GM21717 (cell line): ENCODE results near the gene LRRC56.

Experiments
- ATAC-seq: cut with Tn5 transposase; IDR thresholded peaks from one replicate; pipeline ENCODE4 v1.9.1; 2021; ENCODE audit warnings: mild to moderate bottlenecking, moderate library complexity; ENCODE audit not compliant: unreplicated experiment

The LRRC56 gene

GRCh38 chr11:518463-519202 is 18.7 kb upstream of the LRRC56 start:
- peak; percentile 72 for ATAC-seq

- ATAC-seq, result no peak
Observed at GRCh38 chr11:520428-521176, 16.7 kb upstream of the LRRC56 start.

GRCh38 chr11:521177-521688 is 16.1 kb upstream of the LRRC56 start:
- ATAC-seq, result no peak

- no peak for ATAC-seq
Observed at GRCh38 chr11:526192-526591, 11.1 kb upstream of the LRRC56 start.

DNA sequence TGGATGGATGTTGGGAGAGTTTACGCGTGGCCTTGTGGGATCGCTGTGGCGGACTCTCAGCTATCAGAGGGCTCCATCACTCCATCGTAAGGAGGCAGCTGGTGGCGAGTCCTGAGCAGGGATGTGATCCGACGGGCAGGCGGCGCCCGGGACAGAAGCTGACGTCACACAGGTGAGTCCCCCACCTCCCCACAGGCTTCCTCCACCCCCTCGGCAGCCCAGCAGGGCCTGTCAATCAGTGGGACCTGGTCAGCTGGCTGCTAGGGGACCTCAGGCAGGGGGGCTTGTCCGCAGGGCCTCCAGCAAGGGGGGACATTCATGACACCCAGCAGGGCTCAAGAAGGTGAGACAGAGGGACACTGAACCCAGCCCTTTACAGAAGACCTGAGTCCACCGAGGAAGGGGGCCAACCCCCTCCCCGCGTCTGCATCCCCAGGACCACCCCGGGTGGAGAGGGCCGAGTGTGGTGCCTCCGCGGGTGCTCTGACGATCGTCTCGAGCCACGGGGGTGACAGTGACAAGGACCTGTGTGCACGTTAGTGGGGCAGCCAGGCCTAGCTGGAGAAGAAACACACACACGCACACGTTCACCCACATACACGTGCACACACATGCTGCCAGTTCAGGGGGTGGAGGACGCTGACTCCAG is 9.0 kb upstream of the LRRC56 start:
- no peak for ATAC-seq

- ATAC-seq, result no peak
Observed at GRCh38 chr11:528815-529727, 8.3 kb upstream of the LRRC56 start.

GRCh38 chr11:529728-530411 is 7.5 kb upstream of the LRRC56 start:
- no peak for ATAC-seq

DNA sequence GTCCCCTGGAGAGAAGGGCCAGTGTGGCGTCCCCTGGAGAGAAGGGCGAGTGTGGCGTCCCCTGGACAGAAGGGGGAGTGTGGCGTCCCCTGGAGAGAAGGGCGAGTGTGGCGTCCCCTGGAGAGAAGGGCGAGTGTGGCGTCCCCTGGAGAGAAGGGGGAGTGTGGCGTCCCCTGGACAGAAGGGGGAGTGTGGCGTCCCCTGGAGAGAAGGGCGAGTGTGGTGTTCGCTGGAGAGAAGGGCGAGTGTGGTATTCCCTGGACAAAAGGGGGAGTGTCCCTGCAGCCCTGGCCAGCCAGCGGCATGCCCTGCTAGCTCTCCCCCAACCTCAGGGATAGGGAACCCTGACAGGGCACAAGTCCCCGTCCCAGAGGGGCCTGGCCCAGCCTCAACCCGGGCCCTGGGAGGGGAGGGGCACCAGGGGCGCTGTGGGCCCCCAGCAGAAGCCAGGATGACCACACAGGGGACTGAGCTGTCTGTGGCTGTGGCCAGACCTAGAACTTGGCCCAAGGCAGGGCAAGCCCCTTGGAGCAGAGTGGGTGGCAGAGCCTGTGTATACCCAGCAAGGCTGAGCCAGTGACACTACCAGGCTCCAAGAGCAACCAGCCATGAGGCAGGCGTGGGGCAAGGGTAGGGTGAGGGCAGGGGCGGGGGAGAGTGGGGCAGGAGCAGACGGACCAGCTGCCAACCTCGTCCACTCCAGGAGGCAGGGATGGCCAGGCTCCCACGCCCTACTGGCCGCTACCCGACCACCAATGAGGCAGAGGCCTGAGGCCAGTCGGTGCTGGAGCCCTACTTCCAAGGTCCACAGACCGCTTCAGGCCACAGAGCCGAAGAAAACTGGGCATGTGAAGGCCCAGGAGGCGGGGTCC is 6.1 kb upstream of the LRRC56 start:
- no peak for ATAC-seq

DNA sequence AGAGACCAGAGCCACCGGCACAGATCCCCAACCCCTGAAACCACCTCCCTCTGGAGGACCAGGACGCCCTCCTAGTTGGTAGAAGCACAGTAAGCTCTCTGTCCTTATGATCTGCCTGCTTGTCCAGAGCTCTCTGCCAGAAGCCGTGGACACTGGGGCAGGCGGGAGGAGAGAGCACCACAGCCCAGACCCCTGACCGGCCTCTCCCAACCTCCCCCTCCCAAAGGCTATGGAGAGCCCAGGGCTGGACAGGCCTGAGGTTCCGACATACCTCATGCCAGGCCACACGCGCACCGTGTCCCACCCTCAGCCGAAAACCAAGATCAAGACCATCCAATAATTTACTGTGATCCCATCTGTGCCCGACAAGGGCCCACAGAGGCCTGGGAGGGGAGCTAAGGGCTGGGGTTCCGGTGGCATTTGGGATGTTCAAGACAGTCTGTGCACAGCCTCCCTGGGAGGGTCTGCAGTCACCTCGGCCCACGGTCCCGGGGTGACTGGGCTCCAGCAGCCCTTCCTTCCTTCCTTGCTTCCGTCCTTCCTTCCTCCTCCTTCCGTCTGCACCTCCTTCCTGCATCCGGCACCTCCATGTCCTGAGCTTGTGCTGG is 5.3 kb upstream of the LRRC56 start:
- no peak for ATAC-seq

- ATAC-seq, result no peak
Observed at GRCh38 chr11:532527-532985, 4.8 kb upstream of the LRRC56 start.

DNA sequence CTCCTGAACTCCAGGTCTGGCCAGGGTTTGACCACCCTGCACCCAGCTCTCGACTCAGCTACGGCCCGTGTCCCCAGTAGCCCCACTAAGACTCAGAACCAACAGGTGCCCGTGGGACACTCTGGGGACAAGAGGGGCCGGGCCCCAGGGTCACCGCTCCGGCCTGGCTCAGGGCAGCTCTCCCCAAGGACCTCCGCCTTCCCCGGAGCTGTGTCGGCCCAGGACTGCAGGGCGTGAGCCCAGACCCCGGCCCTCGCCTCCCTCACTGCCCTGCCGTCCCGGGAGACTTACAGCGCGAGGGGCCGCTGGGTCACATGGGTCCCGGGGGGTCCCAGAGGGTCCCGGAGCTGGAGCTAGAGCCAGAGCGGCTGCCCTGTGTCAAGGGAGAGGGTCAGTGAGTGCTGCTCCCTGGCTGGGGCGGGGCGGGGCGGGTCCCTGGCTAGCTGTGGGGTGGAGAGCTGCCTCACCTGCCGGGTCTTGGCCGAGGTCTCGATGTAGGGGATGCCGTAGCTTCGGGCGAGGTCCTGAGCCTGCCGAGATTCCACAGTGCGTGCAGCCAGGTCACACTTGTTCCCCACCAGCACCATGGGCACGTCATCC is 4.2 kb upstream of the LRRC56 start:
- no peak for ATAC-seq

- ATAC-seq, result no peak
Observed at GRCh38 chr11:533586-534395, 3.5 kb upstream of the LRRC56 start.

DNA sequence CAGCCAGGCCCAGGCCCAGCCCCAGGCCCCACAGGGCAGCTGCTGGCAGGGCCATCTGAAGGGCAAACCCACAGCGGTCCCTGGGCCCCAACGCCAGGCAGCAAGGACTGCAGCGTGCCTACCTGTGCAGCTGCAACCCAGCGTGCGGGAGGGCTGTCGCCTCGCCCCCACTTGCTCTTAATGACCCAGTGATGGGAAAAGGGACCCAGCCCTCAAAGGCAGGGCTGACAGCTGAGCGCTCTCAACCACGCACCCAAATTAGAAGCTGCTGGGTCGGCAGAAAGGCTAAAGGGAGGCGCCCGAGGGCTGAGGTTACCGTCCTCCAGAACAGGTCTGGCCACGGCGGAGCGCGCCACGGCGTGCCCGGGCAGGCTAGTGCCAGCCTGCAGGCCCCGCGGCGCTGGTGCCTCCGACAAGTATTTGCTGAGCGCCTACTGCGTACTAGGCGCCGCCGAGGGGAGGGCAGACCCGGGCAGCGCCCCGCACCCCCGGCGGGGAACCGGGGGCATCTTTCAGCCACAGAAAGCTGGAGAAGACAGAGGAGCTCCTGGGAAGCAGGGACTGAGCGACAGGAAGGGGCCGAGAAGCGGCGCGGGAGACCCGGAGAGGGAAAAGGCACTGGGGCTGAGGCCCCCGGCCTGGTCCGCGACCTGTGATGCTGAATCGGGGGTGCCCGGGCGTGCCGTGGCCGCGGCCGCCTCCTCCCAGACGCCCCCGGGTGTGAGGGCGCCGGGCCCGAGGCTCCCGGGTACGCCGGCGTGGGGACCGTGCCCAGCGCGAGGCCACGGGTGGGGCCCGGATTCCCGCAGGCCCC is 2.7 kb upstream of the LRRC56 start:
- ATAC-seq, result no peak

GRCh38 chr11:535210-535518 is 2.2 kb upstream of the LRRC56 start:
- ATAC-seq, result peak; percentile 4

- peak; percentile 61 for ATAC-seq
Observed at GRCh38 chr11:535519-536454, 1.5 kb upstream of the LRRC56 start, which contains the start of gene HRAS. HRAS (minus strand) TSS chr11:535576.
